Activated T-helper 17 cell treated with anti-CD3 and anti-CD28 coated beads, Interleukin-2, amount 50 U/mL, for 72 hours (primary cell): ENCODE measurements around the gene LIMK1. TPM values are rescaled to one million over a fixed set of nuclear protein-coding genes. Genes with fewer than 3 reads are reported as not detected.
"Not testable (repeated sequence)": the region's sequence is repeated elsewhere in the genome, so short reads cannot be mapped to it uniquely, and the experiment has no call there.

ENCODE experiments used
- ATAC-seq: fragments of 150-1000 bp; cut with Tn5 transposase; replicated peaks from 2 replicates; pipeline ENCODE4 v1.10.0; 2021; ENCODE audit warnings: mild to moderate bottlenecking, moderate library complexity
- H3K27ac Mint-ChIP-seq: one replicate; pipeline ENCODE4 v1.8.0; 2022; ENCODE audit warnings: mixed read lengths
- H3K27me3 Mint-ChIP-seq: one replicate; pipeline ENCODE4 v1.8.0; 2022; ENCODE audit warnings: mixed read lengths
- H3K36me3 Mint-ChIP-seq: one replicate; pipeline ENCODE4 v1.8.0; 2022; ENCODE audit warnings: low read depth, mild to moderate bottlenecking, mixed read lengths
- H3K4me1 Mint-ChIP-seq: one replicate; pipeline ENCODE4 v1.8.0; 2022; ENCODE audit warnings: mixed read lengths
- H3K4me3 Mint-ChIP-seq: one replicate; pipeline ENCODE4 v1.8.0; 2022; ENCODE audit warnings: mild to moderate bottlenecking, mixed read lengths
- H3K9me3 Mint-ChIP-seq: one replicate; pipeline ENCODE4 v1.8.0; 2022; ENCODE audit warnings: mixed read lengths
- total RNA-seq, 2 donors: library from RNA; stranded (reverse); gene quantifications; one replicate each; pipeline ENCODE4 v1.2.3, GENCODE V29; 2022

The LIMK1 gene
- total RNA-seq, 2 donors from 2014 or later, result 12.7 to 20.2 TPM

DNA sequence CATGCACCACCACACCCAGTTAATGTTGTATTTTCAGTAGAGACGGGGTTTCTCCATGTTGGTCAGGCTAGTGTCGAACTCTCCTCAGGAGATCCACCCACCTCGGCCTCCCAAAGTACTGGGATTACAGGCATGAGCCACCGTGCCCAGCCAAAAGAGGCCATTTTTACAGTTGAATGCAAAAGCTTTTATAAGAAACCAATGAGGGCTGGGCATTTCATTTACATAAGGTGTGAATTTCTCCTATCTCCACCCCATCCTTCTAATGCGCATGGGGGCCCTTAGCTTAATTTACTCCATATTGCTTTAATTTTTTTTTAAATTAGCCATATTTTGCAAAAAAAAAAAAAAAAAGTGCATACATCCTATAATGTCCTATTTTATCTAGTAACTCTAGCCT is 65.5 kb downstream of the LIMK1 start:
- Mint-ChIP-seq H3K9me3 (no peaks in the 10 kb centered on the region), H3K27me3 (no peaks in the 10 kb centered on the region), H3K36me3 (no peaks in the 10 kb centered on the region), H3K27ac (no peak overlapping the region), H3K4me3 (no peak overlapping the region), H3K4me1 (no peaks in the 10 kb centered on the region)
- ATAC-seq, result no peak

DNA sequence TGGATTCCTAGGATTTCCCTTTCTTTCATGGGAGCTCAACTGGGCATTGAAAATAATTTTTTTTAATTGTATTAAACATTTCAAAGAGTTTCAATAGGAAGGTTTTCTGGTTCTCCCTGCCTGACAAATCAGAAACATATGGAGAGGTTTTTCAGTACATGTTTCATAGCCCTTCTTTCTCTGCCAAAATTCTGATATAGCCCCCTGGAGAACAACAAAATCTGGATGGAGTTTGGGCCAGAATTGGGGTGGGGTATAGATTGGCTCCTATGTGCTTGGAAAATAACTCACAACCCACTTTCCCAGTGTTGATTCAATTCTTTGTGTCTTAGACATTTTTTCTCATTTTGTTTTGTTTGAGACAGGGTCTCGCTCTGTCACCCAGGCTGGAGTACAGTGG is 66.0 kb downstream of the LIMK1 start:
- Mint-ChIP-seq H3K9me3 (no peaks in the 10 kb centered on the region), H3K36me3 (no peaks in the 10 kb centered on the region)

DNA sequence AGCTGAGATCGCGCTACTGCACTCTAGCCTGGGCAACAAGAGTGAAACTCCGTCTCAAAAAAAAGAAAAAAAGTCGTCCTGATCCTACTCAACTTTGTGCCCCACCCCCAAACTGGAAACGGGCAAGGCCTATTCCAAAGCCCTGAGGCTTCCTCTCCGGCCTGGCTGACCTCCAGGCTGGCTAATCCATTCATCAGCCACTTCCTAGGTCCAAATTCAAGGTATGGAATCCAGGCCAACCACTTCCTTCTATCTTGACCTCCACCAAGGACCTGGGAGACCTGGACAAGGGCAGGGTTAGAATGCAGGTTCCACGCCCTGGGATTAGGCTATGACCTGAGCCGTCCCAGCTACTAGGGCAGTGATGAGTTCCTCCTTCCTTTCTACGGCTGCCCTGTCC is 70.1 kb downstream of the LIMK1 start:
- H3K27ac Mint-ChIP-seq, result no peak overlapping the region
- H3K4me3 Mint-ChIP-seq, result no peak overlapping the region
- ATAC-seq, result no peak
- no peaks in the 10 kb centered on the region for H3K36me3 Mint-ChIP-seq
- no peaks in the 10 kb centered on the region for H3K4me1 Mint-ChIP-seq
- no peaks in the 10 kb centered on the region for H3K27me3 Mint-ChIP-seq
- H3K9me3 Mint-ChIP-seq, result no peaks in the 10 kb centered on the region

More for the DNA sequence above, 66.0 kb downstream of the LIMK1 start:
- Mint-ChIP-seq H3K27ac (no peak overlapping the region), H3K27me3 (no peaks in the 10 kb centered on the region), H3K4me3 (no peak overlapping the region), H3K4me1 (no peaks in the 10 kb centered on the region)
- ATAC-seq, result no peak

DNA sequence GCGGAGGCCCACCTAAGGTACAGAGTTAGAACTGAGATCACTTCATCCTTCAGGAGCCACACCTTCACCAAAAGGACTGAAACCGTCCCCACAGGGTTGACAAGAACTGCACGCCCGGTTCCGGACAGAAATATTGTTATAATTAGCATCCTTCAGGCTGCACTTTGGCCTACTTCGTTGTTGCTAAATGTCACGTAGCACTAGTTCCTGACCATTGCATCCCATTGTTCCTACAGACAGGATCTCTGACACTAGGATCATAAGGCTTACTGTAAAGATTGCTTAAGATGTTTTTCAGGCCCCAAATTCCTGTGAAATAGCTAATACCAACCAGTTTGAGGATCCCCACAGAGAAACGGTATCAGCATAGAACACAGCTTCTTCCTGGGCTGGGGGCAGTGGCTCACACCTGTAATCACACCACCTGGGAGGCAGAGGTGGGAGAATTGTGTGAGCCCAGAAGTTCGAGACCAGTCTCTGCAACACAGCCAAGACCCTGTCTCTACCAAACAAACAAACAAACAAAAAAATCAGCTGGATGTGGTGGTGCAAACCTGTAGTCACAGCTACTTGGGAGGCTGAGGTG is 72.3 kb downstream of the LIMK1 start:
- Mint-ChIP-seq H3K9me3 (no peaks in the 10 kb centered on the region), H3K27me3 (no peaks in the 10 kb centered on the region), H3K4me3 (no peak overlapping the region), H3K27ac (no peak overlapping the region), H3K36me3 (no peaks in the 10 kb centered on the region), H3K4me1 (no peaks in the 10 kb centered on the region)
- ATAC-seq, result no peak

DNA sequence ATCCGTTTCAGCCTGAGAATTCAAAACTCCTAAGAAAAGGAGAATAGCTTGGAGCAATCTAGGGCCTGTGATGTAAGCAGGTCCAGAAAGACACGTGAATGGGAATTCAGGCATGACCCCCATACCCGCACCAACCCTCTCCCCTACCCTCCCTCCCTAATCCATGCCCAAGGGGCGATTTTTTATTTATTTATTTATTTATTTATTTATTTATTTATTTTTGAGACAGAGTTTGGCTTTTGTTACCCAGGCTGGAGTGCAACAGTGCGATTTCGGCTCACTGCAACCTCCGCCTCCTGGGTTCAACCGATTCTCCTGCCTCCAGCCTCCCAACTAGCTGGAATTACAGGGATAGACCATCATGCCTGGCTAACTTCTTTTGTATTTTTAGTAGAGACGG is 74.0 kb downstream of the LIMK1 start:
- Mint-ChIP-seq H3K27ac (no peak overlapping the region), H3K4me1 (no peaks in the 10 kb centered on the region), H3K9me3 (no peaks in the 10 kb centered on the region), H3K36me3 (no peaks in the 10 kb centered on the region), H3K27me3 (no peaks in the 10 kb centered on the region), H3K4me3 (no peak overlapping the region)
- no peak for ATAC-seq

DNA sequence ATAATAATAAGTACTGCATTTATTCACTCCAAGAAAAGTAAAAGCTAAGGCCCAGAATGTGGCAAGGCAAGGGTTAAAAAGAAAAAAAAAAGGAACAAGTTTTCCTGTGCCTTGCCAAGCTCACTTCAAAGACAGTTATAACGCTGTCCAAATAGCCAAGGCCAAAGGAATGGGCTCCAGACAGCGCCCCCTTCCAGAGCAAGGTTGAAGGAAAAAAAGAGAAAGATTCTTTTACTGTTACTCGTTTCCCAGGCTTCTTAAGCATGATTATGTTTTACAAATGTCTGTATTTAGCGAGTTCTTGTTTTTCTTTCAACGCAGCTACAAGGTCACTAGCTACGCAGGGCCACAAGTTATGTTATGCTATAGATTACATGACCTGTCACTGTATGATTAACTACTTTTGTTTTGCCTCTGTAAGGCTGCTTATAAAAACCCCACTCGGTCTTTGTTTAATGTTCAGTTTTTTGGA is 81.4 kb downstream of the LIMK1 start:
- no peaks in the 10 kb centered on the region for H3K9me3 Mint-ChIP-seq
- no peaks in the 10 kb centered on the region for H3K27me3 Mint-ChIP-seq
- H3K4me1 Mint-ChIP-seq, result no peaks in the 10 kb centered on the region
- ATAC-seq, result no peak
- no peak overlapping the region for H3K4me3 Mint-ChIP-seq
- no peaks in the 10 kb centered on the region for H3K36me3 Mint-ChIP-seq
- no peak overlapping the region for H3K27ac Mint-ChIP-seq

DNA sequence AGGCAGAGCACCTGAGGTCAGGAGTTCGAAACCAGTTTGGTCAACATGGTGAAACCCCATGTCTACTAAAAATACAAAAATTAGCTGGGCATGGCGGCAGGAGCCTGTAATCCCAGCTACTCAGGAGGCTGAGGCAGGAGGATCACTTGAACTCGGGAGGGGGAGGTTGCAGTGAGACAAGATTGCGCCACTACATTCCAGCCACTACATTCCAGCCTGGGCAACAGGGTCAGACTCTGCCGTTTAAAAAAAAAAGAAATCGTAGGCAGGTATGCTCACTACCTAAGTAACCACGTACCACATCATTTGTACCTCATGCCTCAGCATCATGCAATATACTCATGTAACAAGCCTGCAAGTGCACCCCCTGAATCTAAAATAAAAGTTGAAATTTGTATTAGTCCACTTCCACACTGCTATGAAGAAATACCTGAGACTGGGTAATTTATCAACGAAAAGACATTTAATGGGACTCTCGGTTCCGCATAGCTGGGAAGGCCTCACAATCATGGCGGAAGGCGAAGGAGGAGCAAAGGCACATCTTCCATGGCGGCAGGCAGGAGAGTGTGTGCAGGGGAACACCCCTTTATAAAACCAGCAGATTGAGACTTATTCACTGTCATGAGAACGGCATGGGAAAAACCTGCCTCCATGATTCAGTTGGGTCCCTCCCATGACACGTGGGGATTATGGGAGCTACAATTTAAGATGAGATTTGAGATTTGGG is 82.4 kb downstream of the LIMK1 start:
- no peak for ATAC-seq

DNA sequence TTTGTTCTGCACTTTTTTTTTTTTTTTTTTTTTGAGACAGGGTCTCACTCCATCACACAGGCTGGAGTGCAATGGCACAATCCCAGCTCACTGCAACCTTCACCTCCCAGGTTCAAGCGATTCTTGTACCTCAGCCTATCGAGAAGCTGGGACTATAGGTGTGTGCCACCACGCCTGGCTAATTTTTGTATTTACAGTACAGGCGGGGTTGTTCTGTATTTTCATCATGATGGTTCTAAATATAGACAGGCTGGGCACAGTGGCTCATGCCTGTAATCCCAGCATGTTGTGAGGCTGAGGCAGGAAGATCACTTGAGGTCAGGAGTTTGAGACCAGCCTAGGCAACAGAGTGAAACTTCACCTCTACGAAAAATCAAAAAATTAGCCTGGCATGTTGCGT is 83.7 kb downstream of the LIMK1 start:
- ATAC-seq, H3K27me3 Mint-ChIP-seq, H3K36me3 Mint-ChIP-seq, H3K27ac Mint-ChIP-seq, H3K4me3 Mint-ChIP-seq, H3K4me1 Mint-ChIP-seq, H3K9me3 Mint-ChIP-seq: not testable (repeated sequence)

More for the DNA sequence above, 82.4 kb downstream of the LIMK1 start:
- Mint-ChIP-seq H3K4me3 (no peak overlapping the region), H3K27me3 (no peaks in the 10 kb centered on the region), H3K9me3 (no peaks in the 10 kb centered on the region), H3K27ac (no peak overlapping the region), H3K36me3 (no peaks in the 10 kb centered on the region), H3K4me1 (no peaks in the 10 kb centered on the region)

Other genes starting within 250 kb of the LIMK1 start
- gene METTL27, start 241.3 kb upstream of the LIMK1 start, total RNA-seq, result 1 to 10 TPM in 1 of 2 donors, under 1 TPM in 1; 0.76 to 1.5 TPM
- gene TMEM270, start 222.6 kb upstream of the LIMK1 start, total RNA-seq, result not detected
- gene ELN, start 55.6 kb upstream of the LIMK1 start, total RNA-seq, result not detected
- 100 to 1,000 TPM; 365 to 426 TPM for gene EIF4H, start 90.6 kb downstream of the LIMK1 start, total RNA-seq
- 10 to 100 TPM in 1 of 2 donors, 1 to 10 TPM in 1; 6.5 to 11.3 TPM for gene LAT2, start 126.2 kb downstream of the LIMK1 start, total RNA-seq
- gene RFC2, start 170.6 kb downstream of the LIMK1 start, total RNA-seq, result 100 to 1,000 TPM in 1 of 2 donors, 10 to 100 TPM in 1; 62.2 to 100 TPM
- 1 to 10 TPM in 1 of 2 donors, under 1 TPM in 1; 0.93 to 1.6 TPM for gene CLIP2, start 205.6 kb downstream of the LIMK1 start, total RNA-seq